Measurements from ENCODE around the gene PRSS53. TPM values are rescaled to one million over a fixed set of nuclear protein-coding genes. Genes with fewer than 3 reads are reported as not detected.

The PRSS53 gene
- total RNA-seq, 4 donors from 2014 or later, result 2.3 to 3.8 (median 2.7) TPM

DNA sequence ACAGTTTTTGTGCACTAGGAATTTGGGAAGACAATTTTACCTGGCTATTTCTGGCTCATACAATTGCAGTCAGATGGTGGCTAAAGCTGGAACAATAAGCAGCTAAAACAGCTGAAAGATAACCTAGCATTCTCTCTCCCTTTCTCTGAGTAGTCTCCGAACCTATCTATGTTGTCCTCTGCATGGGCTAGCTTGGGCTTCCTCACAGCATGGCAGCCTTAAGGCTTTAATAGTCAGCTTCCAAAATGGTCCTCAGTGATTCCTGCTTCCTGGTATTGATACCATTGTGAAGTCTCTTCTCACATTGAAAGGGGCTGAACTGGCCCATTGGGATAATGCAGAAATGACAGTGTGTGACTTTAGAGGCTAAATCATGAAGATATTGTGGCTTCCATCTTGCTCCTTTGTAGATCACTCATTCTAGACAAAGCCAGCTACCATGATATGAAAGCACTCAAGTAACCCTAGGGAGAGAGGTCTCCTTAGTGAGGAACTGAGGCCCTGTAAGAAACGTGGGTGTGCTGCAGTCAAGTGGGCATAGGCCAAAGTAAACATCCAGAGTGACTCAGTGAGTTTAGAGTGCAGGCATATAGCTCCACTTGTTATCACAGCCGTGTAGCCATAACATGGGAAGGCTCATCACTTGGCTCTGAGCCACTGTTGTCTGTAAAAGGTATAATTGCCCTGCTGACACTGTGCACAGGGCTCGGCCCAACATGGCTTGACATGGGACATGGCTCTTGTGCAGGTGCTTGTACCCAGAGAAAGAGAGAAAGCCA, 11.3 kb upstream of the PRSS53 start:
- intact Hi-C loops (cut with DNase I; ENCODE audit: low total_unique reads), result no loop called here
- H3K4me3 ChIP-seq (ENCODE audit: low read depth, poor library complexity, severe bottlenecking), result no peak overlapping the region
- TF ChIP-seq, protein P1, sequence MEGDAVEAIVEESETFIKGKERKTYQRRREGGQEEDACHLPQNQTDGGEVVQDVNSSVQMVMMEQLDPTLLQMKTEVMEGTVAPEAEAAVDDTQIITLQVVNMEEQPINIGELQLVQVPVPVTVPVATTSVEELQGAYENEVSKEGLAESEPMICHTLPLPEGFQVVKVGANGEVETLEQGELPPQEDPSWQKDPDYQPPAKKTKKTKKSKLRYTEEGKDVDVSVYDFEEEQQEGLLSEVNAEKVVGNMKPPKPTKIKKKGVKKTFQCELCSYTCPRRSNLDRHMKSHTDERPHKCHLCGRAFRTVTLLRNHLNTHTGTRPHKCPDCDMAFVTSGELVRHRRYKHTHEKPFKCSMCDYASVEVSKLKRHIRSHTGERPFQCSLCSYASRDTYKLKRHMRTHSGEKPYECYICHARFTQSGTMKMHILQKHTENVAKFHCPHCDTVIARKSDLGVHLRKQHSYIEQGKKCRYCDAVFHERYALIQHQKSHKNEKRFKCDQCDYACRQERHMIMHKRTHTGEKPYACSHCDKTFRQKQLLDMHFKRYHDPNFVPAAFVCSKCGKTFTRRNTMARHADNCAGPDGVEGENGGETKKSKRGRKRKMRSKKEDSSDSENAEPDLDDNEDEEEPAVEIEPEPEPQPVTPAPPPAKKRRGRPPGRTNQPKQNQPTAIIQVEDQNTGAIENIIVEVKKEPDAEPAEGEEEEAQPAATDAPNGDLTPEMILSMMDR (IDR thresholded peaks at IDR 0.05), result no peak
- no peak for TF ChIP-seq POLR2A (IDR thresholded peaks at IDR 0.05)
- no peak for DNase-seq (ENCODE audit: low spot score in 2 of 2)
- WGBS, 2 donors, result 70 to 76% methylated on average over 4 of the region's 4 CpGs

DNA sequence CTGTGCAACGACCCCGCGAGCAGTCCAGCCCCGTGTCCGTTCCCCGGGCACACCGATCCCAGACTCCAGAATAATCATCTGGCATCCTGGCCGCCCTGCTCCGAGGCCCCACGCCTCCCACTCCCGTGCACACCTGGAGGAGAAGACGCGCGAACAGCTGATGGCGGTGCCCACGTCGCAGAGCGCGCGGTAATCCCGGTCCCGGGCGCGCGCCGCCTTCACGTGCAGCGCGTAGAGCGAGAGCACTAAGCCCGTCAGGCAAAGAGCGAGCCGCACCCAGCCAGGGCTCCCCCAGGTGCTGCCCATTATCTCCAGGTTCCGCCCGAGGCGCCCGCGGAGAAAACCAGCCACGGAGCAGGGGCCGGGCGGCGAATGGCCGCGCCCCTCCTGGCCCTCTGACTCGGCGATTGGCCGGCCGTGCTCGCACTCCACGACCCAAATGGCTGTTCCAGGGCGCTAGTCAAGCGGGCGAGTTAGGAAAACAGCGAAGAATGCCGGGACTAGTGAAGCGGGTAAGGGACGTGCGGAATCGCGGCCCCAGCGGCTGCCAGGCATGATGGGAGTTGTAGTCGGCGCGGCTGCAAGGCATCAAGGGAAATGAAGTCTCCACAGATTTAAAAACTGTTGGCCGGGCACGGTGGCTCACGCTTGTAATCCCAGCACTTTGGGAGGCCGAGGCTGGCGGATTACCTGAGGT, 5.8 kb upstream of the PRSS53 start, which contains the start of gene VKORC1:
VKORC1 (minus strand) TSS at position 374 of the 697 bp plus-strand sequence; CDS start at position 306, 68 bp downstream.
- intact Hi-C loops (cut with DNase I; ENCODE audit: low total_unique reads), result loop anchor here (5.0 kb wide), 1 partner anchor 107 kb away; the partner anchor contains the start of gene HSD3B7
- H3K4me3 ChIP-seq (ENCODE audit: low read depth, poor library complexity, severe bottlenecking), result peak within 1 kb of the TSS; percentile 82
- TF ChIP-seq, protein P1 (IDR thresholded peaks at IDR 0.05), result no peak
- TF ChIP-seq POLR2A (IDR thresholded peaks at IDR 0.05), result no peak
- WGBS, 2 donors, result 0% methylated on average over 27 to 58 of the region's 69 CpGs
- peak; percentile 95 to 98 for DNase-seq (ENCODE audit: low spot score in 2 of 2)

- peak overlapping the region; percentile 82 for H3K4me3 ChIP-seq (ENCODE audit: low read depth, poor library complexity, severe bottlenecking)
- 0 to 1% methylated on average over 19 to 20 of the region's 20 CpGs for WGBS, 2 donors
- TF ChIP-seq POLR2A (IDR thresholded peaks at IDR 0.05), result no peak
- TF ChIP-seq, protein P1 (IDR thresholded peaks at IDR 0.05), result no peak
- intact Hi-C loops (cut with DNase I; ENCODE audit: low total_unique reads), result loop anchor here (5.0 kb wide), 1 partner anchor 107 kb away; the partner anchor contains the start of gene HSD3B7
- DNase-seq (ENCODE audit: low spot score in 2 of 2), result no peak
These were observed 5.3 kb upstream of the PRSS53 start for GRCh38 chr16:31094088-31094423.

DNA sequence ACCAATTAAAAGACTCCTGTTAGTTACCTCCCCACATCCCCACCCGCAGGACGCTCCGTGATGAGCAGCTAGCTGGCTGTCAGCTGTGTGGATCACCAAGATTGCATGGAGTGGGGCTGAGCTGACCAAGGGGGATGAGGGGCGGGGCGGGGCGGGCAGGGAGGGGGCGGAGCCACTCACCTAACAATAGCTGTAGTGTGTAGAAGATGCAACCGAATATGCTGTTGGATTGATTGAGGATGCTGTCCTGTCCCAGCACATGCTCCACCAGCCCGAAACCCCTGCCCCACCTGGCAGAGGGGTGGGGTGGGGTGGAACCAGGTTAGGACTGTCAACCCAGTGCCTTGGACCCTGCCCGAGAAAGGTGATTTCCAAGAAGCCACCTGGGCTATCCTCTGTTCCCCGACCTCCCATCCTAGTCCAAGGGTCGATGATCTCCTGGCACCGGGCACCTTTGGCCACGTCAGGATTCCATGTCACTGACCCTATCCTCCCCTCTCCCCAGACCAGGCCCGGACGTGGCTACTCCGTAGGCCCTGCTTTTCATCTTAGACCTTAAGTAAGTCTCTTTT, 4.5 kb upstream of the PRSS53 start:
- intact Hi-C loops (cut with DNase I; ENCODE audit: low total_unique reads), result loop anchor here (5.0 kb wide), 1 partner anchor 106 kb away; the partner anchor contains the start of gene HSD3B7
- WGBS, 2 donors, result 41 to 52% methylated on average over 15 to 16 of the region's 17 CpGs
- H3K4me3 ChIP-seq (ENCODE audit: low read depth, poor library complexity, severe bottlenecking), result peak overlapping the region; percentile 11
- TF ChIP-seq POLR2A (IDR thresholded peaks at IDR 0.05), result no peak
- TF ChIP-seq, protein P1 (IDR thresholded peaks at IDR 0.05), result no peak
- no peak for DNase-seq (ENCODE audit: low spot score in 2 of 2)

DNA sequence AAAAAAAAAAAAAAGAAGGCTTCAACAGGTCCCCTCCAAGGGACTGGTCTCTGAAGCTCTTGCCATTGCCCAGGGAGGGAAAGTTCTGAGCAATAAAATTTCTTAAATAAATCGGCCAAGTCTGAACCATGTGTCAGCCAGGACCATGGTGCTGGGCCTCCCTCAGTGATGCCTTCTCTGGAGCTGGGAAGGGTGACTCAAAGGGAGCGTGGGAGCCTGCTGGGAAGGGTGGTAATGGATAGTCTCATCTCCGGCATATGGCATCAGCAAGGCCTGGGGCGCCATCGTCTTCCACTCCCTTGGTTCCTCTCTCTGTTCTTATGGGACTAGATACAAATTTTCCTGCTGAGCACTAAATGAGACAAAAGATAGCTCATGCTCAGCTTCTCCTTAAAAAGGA, 3.6 kb upstream of the PRSS53 start:
- no peak overlapping the region for H3K4me3 ChIP-seq (ENCODE audit: low read depth, poor library complexity, severe bottlenecking)
- intact Hi-C loops (cut with DNase I; ENCODE audit: low total_unique reads), result loop anchor here (5.0 kb wide), 1 partner anchor 105 kb away; the partner anchor contains the start of gene HSD3B7
- no peak for TF ChIP-seq POLR2A (IDR thresholded peaks at IDR 0.05)
- TF ChIP-seq, protein P1 (IDR thresholded peaks at IDR 0.05), result no peak
- 88 to 90% methylated on average over 5 of the region's 5 CpGs for WGBS, 2 donors
- DNase-seq (ENCODE audit: low spot score in 2 of 2), result no peak

Data from lower leg skin (tissue), 4 donors.